Aorta (tissue), 5 donors: ENCODE data around the gene RGS3. TPM values are rescaled to one million over a fixed set of nuclear protein-coding genes. Genes with fewer than 3 reads are reported as not detected.

Experiments
- ATAC-seq: fragments of 200-7000 bp; cut with Tn5 transposase; one replicate; pipeline ENCODE4 v1.9.1; 2022; ENCODE audit warnings: moderate library complexity; ENCODE audit not compliant: low FRiP score
- DNase-seq, 2 donors: peaks; one replicate each; pipeline ENCODE4 v3.0.0-alpha.2; 2020
- H3K27ac ChIP-seq, 2 donors: one replicate each; pipeline ENCODE4 v1.5.1; 2013; ENCODE audit warnings: low read length in 2 of 2, mild to moderate bottlenecking in 2 of 2, moderate library complexity in 2 of 2, control low read depth in 1 of 2, inconsistent platforms in 1 of 2, low read depth in 1 of 2
- H3K27me3 ChIP-seq, 2 donors: one replicate each; pipeline ENCODE4 v1.6.1; 2013; ENCODE audit warnings: control low read depth in 1 of 2, low read length in 1 of 2, mild to moderate bottlenecking in 1 of 2, moderate library complexity in 1 of 2; ENCODE audit not compliant: insufficient read depth in 2 of 2, control insufficient read depth in 1 of 2
- H3K36me3 ChIP-seq, 2 donors: one replicate each; pipeline ENCODE4 v1.6.1; 2013; ENCODE audit warnings: control low read depth in 1 of 2, low read length in 1 of 2, mild to moderate bottlenecking in 1 of 2; ENCODE audit not compliant: insufficient read depth in 2 of 2, control insufficient read depth in 1 of 2
- H3K4me1 ChIP-seq, 2 donors: one replicate each; pipeline ENCODE4 v1.6.1; 2013; ENCODE audit warnings: low read length in 2 of 2, control low read depth in 1 of 2, mild to moderate bottlenecking in 1 of 2, moderate library complexity in 1 of 2; ENCODE audit not compliant: insufficient read depth in 2 of 2, control insufficient read depth in 1 of 2
- H3K4me3 ChIP-seq, 2 donors: one replicate each; pipeline ENCODE4 v1.5.1; 2013; ENCODE audit warnings: low read length in 2 of 2, control low read depth in 1 of 2, mild to moderate bottlenecking in 1 of 2
- H3K9me3 ChIP-seq: one replicate; pipeline ENCODE4 v1.6.1; 2013; ENCODE audit warnings: mild to moderate bottlenecking, low read length; ENCODE audit not compliant: control insufficient read depth
- WGBS, 2 donors: extraction: QIAGEN DNeasy Blood & Tissue Kit; methylation state at CpG; one replicate each; pipeline ENCODE4 v1.1.7; 2013; 5-methylcytosine and 5-hydroxymethylcytosine counted together
- intact Hi-C, 2 donors: fragments of 100-400 bp; cut with DNase I; formaldehyde crosslinking; loops; one replicate each; pipeline versions ENCODE4 v1.14.2 to v1.15.0; 2022
- polyA plus RNA-seq, 2 donors: library from polyadenylated mRNA; stranded (reverse); fragments of 200-250 nt; gene quantifications; one replicate each; pipeline ENCODE4 v1.2.3, GENCODE V29; 2013
- total RNA-seq, 2 donors: library from RNA; stranded (reverse); fragmentation: NEBNext Ultra II Directional; extraction: Animal tissue kit (Norgen Biotek cat#: 25700); gene quantifications; one replicate each; pipeline ENCODE4 v1.2.1, GENCODE V29; 2021
- donor health status: healthy with polysubstance abuse.
- donor health status: Bipolar disorder and iron deficiency.
- donor health status: DM: no; HTN: no; CAD: no.
- donor health status: DM: no; HTN: no; CAD: no.
- donor health status: DM: yes; HTN: yes; CAD: no.

RGS3 gene
- total and polyA plus RNA-seq, 4 donors, result 74.3 to 161 (median 149) TPM

DNA sequence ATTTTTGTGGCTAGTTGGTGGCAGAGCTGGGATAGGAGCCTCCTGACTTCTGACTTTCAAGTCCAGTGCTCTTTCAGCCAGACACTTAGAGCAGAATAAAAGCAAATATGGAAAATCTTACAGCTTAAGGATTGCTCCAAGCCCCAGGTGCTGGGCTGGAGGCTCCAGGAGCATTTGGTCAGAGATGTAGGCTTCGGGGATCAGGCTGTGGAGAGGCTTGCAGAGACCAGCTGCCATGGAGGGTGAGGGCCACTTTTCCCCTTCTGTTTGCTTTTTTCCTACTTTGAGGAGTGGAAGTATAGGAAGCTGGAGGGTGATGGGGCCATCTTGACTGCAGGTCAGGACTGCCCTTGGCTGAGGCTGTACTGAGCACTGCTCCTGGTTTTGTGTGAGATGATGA lies 58.9 kb downstream of the RGS3 start:
- H3K36me3 ChIP-seq, result no peaks in the 10 kb centered on the region
- no peak for ATAC-seq
- no peak overlapping the region for H3K4me3 ChIP-seq
- WGBS, 2 donors, result 43 to 52% methylated on average over 1 of the region's 1 CpG
- no peaks in the 10 kb centered on the region for H3K9me3 ChIP-seq
- no peak for DNase-seq
- H3K27me3 ChIP-seq, result no peaks in the 10 kb centered on the region
- H3K4me1 ChIP-seq, result peaks cover 2 to 12% of the 10 kb centered on the region in 2 donors
- H3K27ac ChIP-seq, result peak overlapping the region; percentile 53 to 68
- intact Hi-C loops, result loop anchor here in 1 of 2 donors (5.0 kb wide), 2 partner anchors 45 to 60 kb away; partner anchors contain the start of gene RGS3

DNA sequence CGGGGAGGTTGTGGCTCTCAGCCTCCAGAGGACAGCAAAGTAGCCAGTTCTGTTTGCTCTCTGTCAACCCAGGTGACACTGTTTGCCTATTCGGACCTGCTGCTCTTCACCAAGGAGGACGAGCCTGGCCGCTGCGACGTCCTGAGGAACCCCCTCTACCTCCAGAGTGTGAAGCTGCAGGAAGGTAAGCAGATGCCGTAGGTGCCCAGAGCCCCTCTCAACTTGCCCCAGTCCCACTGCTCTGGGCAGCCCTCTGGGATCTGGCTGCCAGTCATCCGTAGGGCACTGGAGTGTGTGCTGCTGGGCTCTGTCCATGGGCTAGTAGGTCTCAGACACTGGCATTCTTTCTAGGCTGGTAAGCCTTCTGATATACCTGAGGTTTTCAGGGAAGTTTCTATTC lies 59.3 kb downstream of the RGS3 start:
- intact Hi-C loops, result loop anchor here in 1 of 2 donors (5.0 kb wide), 2 partner anchors 44 to 61 kb away; partner anchors contain the start of gene RGS3
- 80 to 84% methylated on average over 8 of the region's 8 CpGs for WGBS, 2 donors
- Histone ChIP-seq H3K4me3 (no peak overlapping the region), H3K27me3 (no peaks in the 10 kb centered on the region), H3K9me3 (no peaks in the 10 kb centered on the region), H3K36me3 (no peaks in the 10 kb centered on the region), H3K27ac (peak overlapping the region; percentile 55 to 68), H3K4me1 (peaks cover 2 to 12% of the 10 kb centered on the region in 2 donors)
- DNase-seq (no peak), ATAC-seq (no peak)

DNA sequence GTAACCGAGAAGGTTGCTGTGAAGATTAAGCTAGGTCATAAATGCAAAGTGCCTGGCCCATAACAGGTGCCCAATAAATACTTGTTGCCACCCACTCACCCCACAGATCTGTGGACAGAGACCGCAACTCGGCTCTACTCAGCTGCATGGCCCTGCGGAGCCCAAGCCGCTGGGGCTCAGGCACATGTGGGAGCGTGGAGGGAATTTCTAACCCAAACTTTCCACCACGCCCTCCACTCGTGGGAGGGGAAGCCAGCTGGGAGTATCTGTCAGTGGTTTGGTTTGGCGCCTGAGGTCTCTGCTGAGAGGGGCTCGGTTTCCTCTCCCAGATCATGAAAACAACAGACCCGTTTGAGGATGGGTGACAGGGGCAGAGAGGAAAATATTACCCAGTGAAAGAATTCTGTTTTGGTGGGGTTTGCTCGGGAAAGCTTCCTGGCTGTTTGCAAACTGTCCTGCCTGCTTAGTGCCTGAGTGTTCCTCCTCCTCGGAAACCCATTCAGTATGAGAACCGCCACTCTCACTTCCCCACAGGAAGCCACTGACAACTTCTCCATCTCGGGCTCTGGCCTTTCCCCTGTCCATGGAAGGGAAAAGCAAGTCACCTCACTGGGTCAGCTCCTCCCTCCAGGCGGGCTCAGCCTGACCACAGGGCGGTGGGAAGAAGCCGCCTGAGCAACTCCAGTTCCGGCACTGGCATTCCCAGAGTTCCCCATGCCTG lies 60.1 kb downstream of the RGS3 start:
- intact Hi-C loops, result loop anchor here in 1 of 2 donors (5.0 kb wide), 2 partner anchors 44 to 61 kb away; partner anchors contain the start of gene RGS3
- H3K9me3 ChIP-seq, result no peaks in the 10 kb centered on the region
- ATAC-seq (peak; percentile 22), DNase-seq (peak in 1 of 2 donors; percentile 84)
- H3K4me3 ChIP-seq, result no peak overlapping the region
- peaks cover 0 to 5% of the 10 kb centered on the region in 2 donors for H3K36me3 ChIP-seq
- no peaks in the 10 kb centered on the region for H3K27me3 ChIP-seq
- peak overlapping the region; percentile 20 to 68 for H3K27ac ChIP-seq
- H3K4me1 ChIP-seq, result peaks cover 2 to 12% of the 10 kb centered on the region in 2 donors
- 27 to 30% methylated on average over 18 to 19 of the region's 19 CpGs for WGBS, 2 donors

DNA sequence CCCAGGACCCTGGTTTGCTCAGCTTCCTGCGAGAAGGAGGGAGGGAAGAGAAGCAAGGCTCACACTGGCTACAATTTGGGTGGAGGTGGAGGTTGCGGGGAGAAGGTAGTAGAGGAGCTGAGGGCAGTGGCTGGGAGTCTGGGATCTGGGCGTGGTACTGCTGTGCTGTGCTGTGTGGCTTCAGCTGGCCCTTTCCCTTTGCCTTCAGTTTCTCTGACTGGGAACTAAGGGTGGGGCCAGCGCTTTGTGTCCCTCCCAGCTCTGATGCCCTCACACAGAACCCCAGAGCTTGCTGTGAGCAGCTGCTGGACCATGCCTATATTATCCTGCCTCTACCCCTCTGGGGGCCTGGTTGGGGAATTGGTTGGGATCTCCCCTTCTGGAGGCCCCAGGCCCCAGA lies 60.9 kb downstream of the RGS3 start:
- Histone ChIP-seq H3K27me3 (no peaks in the 10 kb centered on the region), H3K36me3 (peaks cover 0 to 5% of the 10 kb centered on the region in 2 donors), H3K27ac (peak overlapping the region in 1 of 2 donors; percentile 13), H3K9me3 (no peaks in the 10 kb centered on the region), H3K4me3 (no peak overlapping the region), H3K4me1 (peaks cover 2 to 5% of the 10 kb centered on the region in 2 donors)
- DNase-seq (peak in 1 of 2 donors; percentile 59), ATAC-seq (no peak)
- intact Hi-C loops, result loop anchor here in 1 of 2 donors (5.0 kb wide), 2 partner anchors 43 to 62 kb away; partner anchors contain the start of gene RGS3
- 83 to 85% methylated on average over 4 of the region's 4 CpGs for WGBS, 2 donors

DNA sequence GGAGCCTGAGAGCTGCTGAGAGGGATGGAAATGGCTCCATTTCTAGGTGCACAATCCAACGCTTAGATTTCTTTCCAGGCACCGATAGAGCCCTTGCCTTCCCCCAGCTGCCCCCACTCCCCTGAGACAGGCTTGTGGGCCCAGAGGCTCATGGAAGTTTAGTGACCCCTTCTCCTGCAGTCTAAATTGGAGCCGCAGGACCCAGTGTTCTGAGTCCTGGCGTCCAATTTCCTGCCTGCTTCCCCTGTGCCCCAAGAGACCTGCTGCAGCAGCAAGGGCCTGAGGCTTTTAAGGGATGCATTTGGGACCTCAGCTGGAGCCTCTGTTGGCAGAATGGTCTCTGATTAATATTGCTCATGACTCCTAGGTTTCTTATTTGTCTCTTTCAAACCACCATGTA lies 61.7 kb downstream of the RGS3 start:
- intact Hi-C loops, result no loop called here
- 5 to 18% methylated on average over 4 of the region's 4 CpGs for WGBS, 2 donors
- peaks cover 0 to 5% of the 10 kb centered on the region in 2 donors for H3K4me1 ChIP-seq
- peaks cover 0 to 6% of the 10 kb centered on the region in 2 donors for H3K36me3 ChIP-seq
- DNase-seq (no peak), ATAC-seq (no peak)
- no peaks in the 10 kb centered on the region for H3K9me3 ChIP-seq
- H3K4me3 ChIP-seq, result no peak overlapping the region
- H3K27ac ChIP-seq, result peak overlapping the region in 1 of 2 donors; percentile 14
- H3K27me3 ChIP-seq, result no peaks in the 10 kb centered on the region

DNA sequence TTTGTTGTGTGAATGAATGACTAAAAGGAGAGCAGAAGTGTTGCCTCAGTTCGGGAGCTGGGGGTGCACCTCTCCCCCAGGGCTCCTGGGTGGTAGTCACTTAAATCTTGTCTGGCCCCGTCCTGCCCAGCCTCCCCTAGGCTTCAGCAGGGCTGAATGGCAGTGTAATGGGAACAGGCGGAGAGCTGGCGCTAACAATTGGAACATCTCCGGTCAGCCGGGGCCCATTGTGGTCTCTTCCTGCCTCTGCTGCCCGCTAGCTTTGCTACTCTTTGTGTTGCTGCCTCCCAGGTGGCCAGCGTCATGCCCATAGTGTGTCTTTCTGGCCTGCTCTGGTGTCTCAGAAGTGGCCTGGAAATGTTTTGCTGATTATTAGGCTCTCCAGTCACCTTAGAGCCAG lies 62.3 kb downstream of the RGS3 start:
- peaks cover 0 to 5% of the 10 kb centered on the region in 2 donors for H3K4me1 ChIP-seq
- H3K27me3 ChIP-seq, result no peaks in the 10 kb centered on the region
- H3K27ac ChIP-seq, result peak overlapping the region; percentile 44 to 49
- intact Hi-C loops, result no loop called here
- no peak overlapping the region for H3K4me3 ChIP-seq
- WGBS, 2 donors, result 78 to 93% methylated on average over 8 of the region's 8 CpGs
- peak in 1 of 2 donors; percentile 65 for DNase-seq
- ATAC-seq, result no peak
- no peaks in the 10 kb centered on the region for H3K9me3 ChIP-seq
- peaks cover 0 to 8% of the 10 kb centered on the region in 2 donors for H3K36me3 ChIP-seq

DNA sequence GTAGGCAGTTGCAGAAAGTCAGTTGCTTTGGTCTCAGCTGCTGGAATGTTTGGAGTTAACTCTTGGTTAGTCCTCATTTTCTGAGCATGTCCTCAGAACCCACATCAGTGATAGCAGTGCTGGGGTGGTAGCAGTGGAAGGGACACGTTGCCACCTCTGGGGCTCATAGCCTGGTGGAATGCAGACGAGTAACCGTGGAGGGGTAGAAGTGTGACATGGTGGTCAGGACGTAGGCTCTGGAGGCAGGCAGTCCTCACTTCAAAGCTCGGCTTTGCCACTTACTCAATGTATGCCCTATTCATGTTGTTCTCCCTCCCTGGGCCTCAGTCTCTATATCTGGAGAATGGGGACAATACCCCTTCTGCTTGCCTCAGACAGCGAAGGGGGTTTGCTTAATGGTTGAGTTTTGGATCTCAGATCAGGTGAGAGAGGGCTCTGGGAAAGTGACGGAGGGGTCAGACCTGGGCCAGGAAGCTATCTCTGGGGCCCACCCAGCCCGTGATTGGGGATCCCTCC lies 62.8 kb downstream of the RGS3 start:
- no peak for DNase-seq
- intact Hi-C loops, result no loop called here
- peaks cover 0 to 9% of the 10 kb centered on the region in 2 donors for H3K36me3 ChIP-seq
- no peak overlapping the region for H3K4me3 ChIP-seq
- no peak for ATAC-seq
- WGBS, 2 donors, result 90 to 92% methylated on average over 8 of the region's 8 CpGs
- H3K27me3 ChIP-seq, result no peaks in the 10 kb centered on the region
- peak overlapping the region; percentile 44 to 49 for H3K27ac ChIP-seq
- H3K9me3 ChIP-seq, result no peaks in the 10 kb centered on the region
- peaks cover 0 to 5% of the 10 kb centered on the region in 2 donors for H3K4me1 ChIP-seq

DNA sequence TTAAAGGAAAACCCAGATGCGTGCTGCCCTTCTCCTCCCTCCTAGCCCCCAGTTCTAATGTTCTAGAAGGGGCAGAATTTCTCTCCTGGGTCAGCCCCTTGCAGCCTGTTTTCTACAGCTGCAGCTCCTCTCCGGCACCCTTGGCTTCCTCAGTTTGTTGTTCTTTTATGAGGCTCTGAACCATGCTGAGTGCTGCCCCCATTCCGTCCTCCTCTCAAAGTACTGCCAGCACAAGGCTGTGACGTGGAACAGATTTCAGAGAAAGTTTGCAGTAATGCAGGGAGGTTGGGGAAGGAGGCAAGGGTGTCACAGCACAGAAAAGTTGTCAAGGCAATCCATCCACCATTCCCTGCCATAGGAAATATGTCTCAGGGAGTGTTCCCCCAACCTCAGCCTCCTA lies 63.3 kb downstream of the RGS3 start:
- intact Hi-C loops, result no loop called here
- H3K4me3 ChIP-seq, result no peak overlapping the region
- DNase-seq (no peak), ATAC-seq (peak; percentile 21)
- no peaks in the 10 kb centered on the region for H3K9me3 ChIP-seq
- WGBS, 2 donors, result 12 to 18% methylated on average over 4 of the region's 4 CpGs
- peaks cover 0 to 9% of the 10 kb centered on the region in 2 donors for H3K36me3 ChIP-seq
- peaks cover 0 to 5% of the 10 kb centered on the region in 2 donors for H3K4me1 ChIP-seq
- H3K27me3 ChIP-seq, result no peaks in the 10 kb centered on the region
- H3K27ac ChIP-seq, result peak overlapping the region; percentile 44 to 49
